ENCODE results near the gene CBFA2T2. TPM values are rescaled to one million over a fixed set of nuclear protein-coding genes. Genes with fewer than 3 reads are reported as not detected.

The CBFA2T2 gene
- total and polyA plus RNA-seq, 2 experiments from 2014 or later, result 29.2 to 33.1 TPM

- 95% methylated on average over 3 of the region's 3 CpGs for WGBS (ENCODE audit: low lambda C conversion rate, missing lambda C conversion rate)
- Histone ChIP-seq H4K20me1 (ENCODE audit: insufficient read depth, poor library complexity, severe bottlenecking) (no peaks in the 10 kb centered on the region), H3K4me1 (ENCODE audit: insufficient read depth) (no peaks in the 10 kb centered on the region), H3K79me2 (no peaks in the 10 kb centered on the region), H3K27me3 (no peaks in the 10 kb centered on the region), H3K9me3 (ENCODE audit: low read depth) (no peaks in the 10 kb centered on the region), H3K4me3 (no peak overlapping the region), H3K36me3 (replicated peaks; ENCODE audit: insufficient read depth, low read depth) (peaks cover 7% of the 10 kb centered on the region), H3K9me2 (replicated peaks; ENCODE audit: insufficient read depth) (no peaks in the 10 kb centered on the region), H3K27ac (no peak overlapping the region), H2AFZ (no peak overlapping the region), H3K4me2 (no peak overlapping the region)
- DNase-seq (ENCODE audit: low spot score), result no peak
- no peak for TF ChIP-seq EZH2phosphoT487 (IDR thresholded peaks at IDR 0.05; ENCODE audit: low read depth, severe bottlenecking, unreplicated experiment)
- no peak for TF ChIP-seq CTCF (IDR thresholded peaks at IDR 0.05; ENCODE audit: poor library complexity)
- no peak for TF ChIP-seq EZH2 (IDR thresholded peaks at IDR 0.05; ENCODE audit: borderline replicate concordance)
These were observed 134.5 kb downstream of the CBFA2T2 start for GRCh38 chr20:33624399-33624798.

GRCh38 chr20:33626190-33626589 is 136.3 kb downstream of the CBFA2T2 start:
- WGBS (ENCODE audit: low lambda C conversion rate, missing lambda C conversion rate), result 97% methylated on average over 4 of the region's 4 CpGs
- H3K36me3 ChIP-seq (replicated peaks; ENCODE audit: insufficient read depth, low read depth), result peaks cover 5% of the 10 kb centered on the region
- DNase-seq (ENCODE audit: low spot score), result no peak

DNA sequence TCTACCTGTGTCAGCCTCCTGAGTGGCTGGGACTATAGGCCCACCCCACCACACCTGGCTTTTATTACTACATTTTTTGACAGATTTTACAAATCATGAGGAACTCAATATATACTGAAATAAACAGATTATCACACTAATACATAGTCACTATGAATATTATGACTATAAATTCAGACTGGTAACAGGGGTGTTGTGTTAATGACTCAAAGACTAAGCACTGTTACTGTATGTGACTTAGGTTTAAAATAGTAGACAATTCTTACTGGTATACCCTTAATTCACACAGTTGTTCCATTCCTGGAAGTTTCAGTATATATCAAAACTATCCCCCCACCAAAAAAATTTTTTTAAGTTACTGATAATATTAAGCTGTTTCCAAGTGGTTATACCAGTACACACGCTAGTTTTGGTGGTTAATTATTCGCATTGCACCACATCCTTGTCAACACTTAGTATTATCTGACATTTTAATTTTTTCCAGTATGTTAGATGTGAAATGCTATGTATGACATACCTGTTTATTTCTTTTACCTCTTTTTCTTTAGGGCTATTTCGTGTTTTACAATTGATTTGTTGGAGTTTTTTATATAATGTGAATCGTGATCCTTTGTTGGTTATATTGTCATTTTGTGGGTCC is 137.8 kb downstream of the CBFA2T2 start:
- Histone ChIP-seq H3K4me2 (no peak overlapping the region), H3K27me3 (no peaks in the 10 kb centered on the region), H3K27ac (no peak overlapping the region), H4K20me1 (ENCODE audit: insufficient read depth, poor library complexity, severe bottlenecking) (no peaks in the 10 kb centered on the region), H3K4me3 (no peak overlapping the region), H3K9me2 (replicated peaks; ENCODE audit: insufficient read depth) (no peaks in the 10 kb centered on the region), H3K9me3 (ENCODE audit: low read depth) (no peaks in the 10 kb centered on the region), H3K4me1 (ENCODE audit: insufficient read depth) (no peaks in the 10 kb centered on the region), H3K79me2 (no peaks in the 10 kb centered on the region), H2AFZ (no peak overlapping the region), H3K36me3 (replicated peaks; ENCODE audit: insufficient read depth, low read depth) (peaks cover 5% of the 10 kb centered on the region)
- no peak for TF ChIP-seq CTCF (IDR thresholded peaks at IDR 0.05; ENCODE audit: poor library complexity)
- no peak for TF ChIP-seq EZH2 (IDR thresholded peaks at IDR 0.05; ENCODE audit: borderline replicate concordance)
- TF ChIP-seq EZH2phosphoT487 (IDR thresholded peaks at IDR 0.05; ENCODE audit: low read depth, severe bottlenecking, unreplicated experiment), result no peak
- DNase-seq (ENCODE audit: low spot score), result no peak
- WGBS (ENCODE audit: low lambda C conversion rate, missing lambda C conversion rate), result 99% methylated on average over 4 of the region's 4 CpGs

More at GRCh38 chr20:33626190-33626589, 136.3 kb downstream of the CBFA2T2 start:
- Histone ChIP-seq H4K20me1 (ENCODE audit: insufficient read depth, poor library complexity, severe bottlenecking) (no peaks in the 10 kb centered on the region), H2AFZ (no peak overlapping the region), H3K27ac (no peak overlapping the region), H3K79me2 (no peaks in the 10 kb centered on the region), H3K4me2 (no peak overlapping the region), H3K9me3 (ENCODE audit: low read depth) (no peaks in the 10 kb centered on the region), H3K4me3 (no peak overlapping the region), H3K27me3 (no peaks in the 10 kb centered on the region), H3K9me2 (replicated peaks; ENCODE audit: insufficient read depth) (no peaks in the 10 kb centered on the region), H3K4me1 (ENCODE audit: insufficient read depth) (no peaks in the 10 kb centered on the region)
- TF ChIP-seq CTCF (IDR thresholded peaks at IDR 0.05; ENCODE audit: poor library complexity) (no peak), EZH2phosphoT487 (IDR thresholded peaks at IDR 0.05; ENCODE audit: low read depth, severe bottlenecking, unreplicated experiment) (no peak), EZH2 (IDR thresholded peaks at IDR 0.05; ENCODE audit: borderline replicate concordance) (no peak)

All from hepatocyte (in vitro differentiated cells).